AML-193 (cell line): ENCODE measurements around the gene BMPR1A.
"Not testable (repeated sequence)": the region's sequence is repeated elsewhere in the genome, so short reads cannot be mapped to it uniquely, and the experiment has no call there.

Experiments
- DNase-seq, 2 experiments: peaks; one replicate each; lab custom pipeline; 2025; lab: John Stamatoyannopoulos, UW

Gene BMPR1A

GRCh38 chr10:86849181-86849894 is 92.9 kb downstream of the BMPR1A start:
- DNase-seq = no peak

DNA sequence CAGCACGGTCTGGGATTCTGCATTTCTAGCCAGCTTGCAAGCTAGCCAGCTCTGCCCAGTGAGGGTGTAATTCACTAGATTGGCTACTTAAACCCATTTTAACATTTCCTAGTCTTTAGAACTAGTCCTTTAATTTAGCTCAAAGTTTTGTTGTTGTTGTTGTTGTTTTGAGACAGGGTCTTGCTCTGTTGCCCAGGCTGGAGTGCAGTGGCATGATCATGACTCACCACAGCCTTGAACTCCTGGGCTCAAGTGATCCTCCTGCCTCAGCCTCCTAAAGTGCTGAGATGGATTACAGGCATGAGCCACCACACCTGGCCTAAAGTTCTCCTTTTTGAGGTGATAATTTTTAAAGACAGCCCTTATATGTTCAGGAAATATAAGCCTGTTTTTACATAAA is 94.1 kb downstream of the BMPR1A start:
- no peak for DNase-seq

DNA sequence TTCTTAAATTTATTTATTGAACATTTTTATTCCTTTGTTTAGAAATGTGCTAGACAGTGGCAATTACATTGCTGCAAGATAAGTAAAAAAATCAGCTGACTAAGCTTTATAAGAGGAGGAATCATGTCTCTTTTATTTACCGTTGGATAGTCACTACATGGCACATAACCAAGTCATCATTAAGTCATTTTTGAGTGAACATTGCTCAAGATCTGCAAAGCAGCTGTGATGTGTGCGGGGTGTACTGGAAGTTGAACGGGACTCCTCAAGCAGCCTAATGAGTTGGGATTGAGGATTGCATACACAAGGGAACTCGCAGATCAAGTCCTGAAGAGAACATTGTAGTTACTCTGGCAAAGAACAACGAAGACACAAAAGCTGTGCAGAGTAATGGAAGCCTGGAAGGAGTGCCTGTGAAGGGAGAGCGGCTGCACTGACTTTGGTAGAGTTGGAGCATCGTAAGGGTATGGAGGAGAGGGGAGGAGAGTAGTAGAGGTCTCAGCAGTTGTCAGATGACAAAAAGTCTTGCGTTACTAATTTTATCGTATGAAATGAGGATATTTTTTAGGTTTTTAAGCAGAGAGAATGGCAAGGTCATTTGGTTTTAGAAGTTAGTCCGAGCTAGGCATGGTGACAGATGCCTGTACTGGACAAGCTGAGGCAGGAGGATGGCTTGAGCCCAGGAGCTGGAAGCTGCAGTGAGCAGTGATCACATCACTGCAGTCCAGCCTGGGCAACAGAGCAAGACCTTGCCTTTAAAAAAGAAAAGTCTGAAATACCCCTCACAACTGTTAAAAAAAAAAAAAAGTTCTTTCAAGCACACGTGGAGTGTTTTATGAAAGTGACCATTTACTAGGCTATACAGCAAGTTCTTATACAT is 95.1 kb downstream of the BMPR1A start:
- no peak for DNase-seq

- not testable (repeated sequence) for DNase-seq
Observed at GRCh38 chr10:86853582-86853981, 97.2 kb downstream of the BMPR1A start.

DNA sequence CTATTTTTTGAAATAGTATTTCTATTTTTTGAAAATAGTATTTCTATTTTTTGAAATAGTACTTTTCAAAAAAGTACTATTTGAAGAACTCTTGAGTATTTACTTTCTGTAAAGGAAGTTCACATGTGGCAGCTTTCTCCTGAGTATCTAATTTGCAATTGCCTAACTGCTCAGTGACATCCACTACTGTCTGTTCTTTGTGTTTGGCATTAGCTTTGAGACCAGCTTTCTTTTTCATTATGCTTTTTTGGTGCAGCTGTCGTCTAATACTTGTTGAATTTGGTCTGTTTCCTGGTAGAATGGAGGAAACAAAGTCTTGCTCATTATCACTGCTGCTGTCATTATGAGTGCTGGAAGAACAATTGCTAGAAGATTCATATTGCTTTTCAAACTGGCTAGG is 99.1 kb downstream of the BMPR1A start:
- no peak for DNase-seq

- DNase-seq = no peak
Observed at GRCh38 chr10:86856156-86856555, 99.7 kb downstream of the BMPR1A start.

DNA sequence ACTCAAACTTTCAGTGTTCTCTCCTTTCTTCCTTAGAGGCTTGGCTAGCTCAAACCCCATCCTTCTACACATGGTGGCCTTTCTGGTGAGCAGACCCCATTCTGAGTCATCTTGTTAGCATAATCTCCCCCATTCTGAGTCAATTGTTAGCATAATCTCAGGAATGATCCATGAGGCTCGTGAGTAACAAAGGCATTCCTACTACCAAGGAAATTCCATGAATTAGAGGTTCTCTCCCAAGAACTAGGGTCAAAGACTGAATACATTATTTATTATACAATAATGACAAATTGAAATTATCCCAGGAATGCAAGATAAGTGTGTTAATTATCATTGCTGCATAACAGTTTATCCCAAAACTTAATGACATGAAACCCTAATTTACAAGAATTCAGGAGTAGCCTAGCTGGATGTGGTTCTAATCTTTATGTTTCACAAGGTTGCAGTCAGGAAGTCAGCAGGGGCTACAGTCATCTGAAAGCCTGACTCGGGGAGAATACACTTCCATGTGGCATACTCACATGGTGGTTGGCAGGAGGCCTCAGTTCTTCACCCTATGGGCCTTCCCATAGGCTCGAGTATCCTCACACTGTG is 100.8 kb downstream of the BMPR1A start:
- peak in 1 of 2 experiments; percentile 5 for DNase-seq

GRCh38 chr10:86858011-86858410 is 101.6 kb downstream of the BMPR1A start:
- peak; percentile 10 to 24 for DNase-seq

GRCh38 chr10:86861351-86861750 is 104.9 kb downstream of the BMPR1A start:
- DNase-seq = no peak

- DNase-seq = no peak
Observed at GRCh38 chr10:86862373-86862772, 106.0 kb downstream of the BMPR1A start.

DNA sequence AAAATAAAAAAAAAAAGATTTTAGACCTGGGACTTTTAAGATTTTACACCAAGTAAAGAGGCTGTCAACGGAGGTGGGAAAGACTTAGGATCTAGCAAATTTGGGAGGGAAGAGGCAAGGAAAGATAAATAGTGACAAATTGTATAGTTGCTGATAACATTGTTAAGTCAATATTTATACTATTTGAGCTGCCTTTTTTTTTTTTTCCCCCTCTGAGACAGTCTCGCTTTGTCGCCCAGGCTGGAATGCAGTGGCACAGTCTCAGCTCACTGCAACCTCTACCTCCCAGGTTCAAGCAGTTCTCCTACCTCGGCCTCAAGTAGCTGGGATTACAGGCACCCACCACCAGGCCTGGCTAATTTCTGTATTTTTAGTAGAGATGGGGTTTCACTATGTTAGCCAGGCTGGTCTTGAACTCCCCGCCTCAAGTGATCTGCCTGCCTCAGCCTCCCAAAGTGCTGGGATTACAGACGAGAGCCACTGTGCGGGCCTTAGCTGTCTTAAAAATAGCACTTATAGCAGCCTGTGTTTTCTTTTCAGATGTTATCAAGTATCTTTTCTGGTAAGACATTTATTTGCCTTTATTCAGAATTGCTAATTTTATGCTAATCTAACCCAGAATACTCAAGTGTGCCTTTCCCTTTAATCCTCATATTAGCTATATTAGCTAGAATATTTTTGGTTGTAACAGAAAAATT is 106.5 kb downstream of the BMPR1A start:
- no peak for DNase-seq

DNA sequence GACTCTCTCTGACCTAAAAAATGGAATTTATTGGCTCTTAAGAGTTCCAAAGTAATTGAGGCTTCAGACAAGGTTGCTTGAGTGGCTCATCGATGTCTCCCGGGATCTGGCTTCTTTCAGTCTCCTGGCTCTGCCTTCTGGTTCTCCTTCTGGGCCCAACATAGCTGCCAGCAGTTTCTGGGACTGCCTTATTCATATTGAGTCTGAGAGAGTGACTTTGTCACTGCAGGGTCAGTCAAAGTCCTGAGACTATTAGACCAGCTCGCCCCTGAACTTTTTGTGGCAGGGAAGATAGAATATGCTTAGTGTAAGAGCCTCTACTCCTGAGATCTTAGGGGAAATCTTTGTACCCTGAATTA is 107.0 kb downstream of the BMPR1A start:
- DNase-seq = no peak

DNA sequence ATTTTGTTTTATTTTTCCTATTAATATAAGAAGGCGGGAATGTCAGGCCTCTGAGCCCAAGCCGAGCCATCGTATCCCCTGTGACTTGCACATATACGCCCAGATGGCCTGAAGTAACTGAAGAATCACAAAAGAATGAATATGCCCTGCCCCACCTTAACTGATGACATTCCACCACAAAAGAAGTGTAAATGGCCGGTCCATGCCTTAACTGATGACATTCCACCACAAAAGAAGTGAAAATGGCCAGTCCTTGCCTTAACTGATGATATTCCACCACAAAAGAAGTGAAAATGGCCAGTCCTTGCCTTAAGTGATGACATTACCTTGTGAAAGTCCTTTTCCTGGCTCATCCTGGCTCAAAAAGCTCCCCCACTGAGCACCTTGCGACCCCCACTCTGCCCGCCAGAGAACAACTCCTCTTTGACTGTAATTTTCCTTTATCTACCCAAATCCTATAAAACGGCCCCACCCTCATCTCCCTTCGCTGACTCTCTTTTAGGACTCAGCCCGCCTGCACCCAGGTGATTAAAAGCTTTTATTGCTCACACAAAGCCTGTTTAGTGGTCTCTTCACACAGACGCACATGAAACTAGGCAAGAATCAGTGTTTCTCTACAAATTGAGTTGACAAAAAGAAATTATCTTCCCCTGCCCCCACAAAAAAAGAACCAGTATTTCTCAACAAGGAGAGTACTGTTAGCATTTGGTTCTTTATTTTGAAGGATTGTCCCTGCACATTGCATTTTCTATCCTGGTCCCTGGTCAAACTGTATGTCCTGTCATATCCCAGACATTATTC is 108.8 kb downstream of the BMPR1A start:
- DNase-seq = not testable (repeated sequence)

- no peak for DNase-seq
Observed at GRCh38 chr10:86867149-86867548, 110.7 kb downstream of the BMPR1A start.

DNA sequence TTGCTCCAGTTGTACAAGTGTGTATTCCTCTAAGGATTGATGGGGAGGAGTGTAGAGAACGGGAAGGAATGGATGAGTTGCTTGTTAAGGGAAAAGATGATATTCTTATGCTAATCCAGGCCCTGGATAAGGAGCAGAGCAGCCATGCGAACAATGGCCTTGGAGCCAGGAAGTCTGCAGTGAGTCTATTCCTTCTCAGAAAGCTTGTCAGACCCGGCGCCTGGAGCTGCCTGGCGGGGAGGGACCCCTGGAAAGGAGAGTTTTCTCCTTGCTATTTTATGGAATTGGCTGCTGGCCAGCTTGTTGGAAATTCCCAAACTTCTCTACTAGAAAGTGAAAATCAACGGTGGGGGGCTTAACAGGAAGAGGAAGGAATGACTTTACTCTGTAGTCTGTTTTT is 111.9 kb downstream of the BMPR1A start:
- no peak for DNase-seq

DNA sequence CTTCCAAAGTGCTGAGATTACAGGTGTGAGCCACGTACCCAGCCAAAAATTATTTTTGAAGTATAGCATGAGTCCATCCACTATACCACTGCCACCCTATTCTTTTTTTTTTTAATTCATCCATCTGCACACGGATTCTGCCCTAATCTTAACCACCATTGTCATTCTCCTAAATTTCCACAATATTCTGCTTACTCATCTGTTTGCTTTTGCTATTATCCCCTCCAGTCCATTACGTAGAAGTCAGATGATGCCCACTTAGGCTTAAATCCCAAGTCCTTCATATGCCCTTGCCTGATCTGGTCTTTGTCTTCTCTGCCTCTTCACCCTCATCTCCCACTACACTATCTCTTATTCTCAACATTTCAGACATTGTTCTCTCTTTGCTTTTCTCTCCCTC is 114.3 kb downstream of the BMPR1A start:
- DNase-seq = no peak

GRCh38 chr10:86871563-86872183 is 115.3 kb downstream of the BMPR1A start:
- DNase-seq = no peak

DNA sequence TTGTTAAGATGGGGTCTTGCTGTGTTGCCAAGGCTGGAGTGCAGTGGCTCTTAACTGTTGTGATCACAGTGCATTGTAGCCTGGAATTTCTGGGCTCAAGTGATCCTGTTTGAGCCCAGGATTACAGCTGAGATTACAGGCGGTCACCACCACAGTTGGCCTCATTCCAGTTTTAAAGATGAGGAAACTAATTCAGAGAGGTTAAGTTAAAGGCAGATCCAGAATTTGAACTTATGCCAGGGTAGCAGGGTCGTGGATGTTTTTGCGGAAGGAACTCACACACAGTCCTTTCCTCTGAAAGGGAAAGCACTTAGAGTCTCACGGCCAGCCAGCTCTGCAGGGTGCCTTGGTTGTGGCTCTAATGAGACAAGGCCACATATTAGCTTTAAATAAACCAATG is 116.3 kb downstream of the BMPR1A start:
- DNase-seq = peak; percentile 69 to 72

DNA sequence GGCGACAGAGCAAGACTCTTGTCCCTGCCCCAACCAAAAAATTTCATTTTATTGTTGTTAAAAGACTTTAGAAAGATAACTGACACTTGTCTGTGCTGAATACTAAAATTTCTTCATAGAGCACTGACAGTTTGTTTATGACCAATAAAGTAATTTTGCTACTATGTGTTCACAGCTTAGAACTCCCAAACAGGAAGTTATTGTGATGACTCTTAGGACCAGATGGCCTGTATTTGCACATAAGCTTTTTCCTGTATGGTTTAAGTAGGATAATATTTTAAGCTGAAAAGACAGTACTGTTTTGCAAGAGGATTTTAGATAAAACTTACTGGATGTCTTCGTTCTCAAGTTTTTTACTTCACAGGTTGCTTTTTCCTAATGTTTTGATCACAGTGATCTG is 120.3 kb downstream of the BMPR1A start:
- DNase-seq = peak; percentile 83 to 88

DNA sequence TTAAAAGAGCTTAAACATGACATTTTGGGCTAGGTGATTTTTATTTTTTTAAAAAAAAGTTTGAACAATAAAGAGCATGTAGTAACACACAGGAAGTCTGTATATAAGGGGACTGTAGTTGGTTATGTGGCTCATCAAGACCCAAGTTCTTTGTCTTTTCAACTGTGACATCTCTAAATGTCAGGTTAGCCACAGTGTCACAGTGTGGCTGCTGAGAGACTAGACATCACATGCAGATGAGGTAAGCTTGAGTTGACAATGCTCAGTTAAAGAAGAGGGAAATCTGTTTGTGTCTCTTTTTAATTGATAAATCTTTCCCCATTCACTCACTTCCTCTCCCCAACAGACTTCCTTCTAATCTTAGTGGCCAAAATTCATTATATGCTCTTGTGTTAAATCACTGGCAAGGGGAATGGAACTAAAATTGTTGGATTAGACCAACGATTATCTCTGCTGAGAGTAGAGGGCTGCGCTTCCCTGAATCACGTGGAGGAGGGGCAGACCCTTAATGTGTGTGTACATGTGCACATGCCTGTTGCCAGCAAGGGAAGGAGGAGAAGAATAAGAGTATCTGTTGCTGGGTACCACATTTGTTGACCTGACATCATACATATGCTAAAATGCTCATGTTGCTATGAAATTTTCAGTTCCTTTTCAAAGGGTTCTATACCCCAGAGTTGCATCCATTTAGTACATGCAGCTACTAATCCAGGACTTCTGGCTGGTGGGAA is 122.7 kb downstream of the BMPR1A start:
- DNase-seq = no peak
